Naive thymus-derived CD4-positive, alpha-beta T cell (primary cell): ENCODE data around the gene ST8SIA1. TPM values are rescaled to one million over a fixed set of nuclear protein-coding genes. Genes with fewer than 3 reads are reported as not detected.

ENCODE experiments used
- ATAC-seq: fragments of 150-1000 bp; cut with Tn5 transposase; 2 replicates; pipeline ENCODE4 v1.10.0; 2021; ENCODE audit warnings: mild to moderate bottlenecking, moderate library complexity
- CTCF ChIA-PET: fragments of 350-600 bp; sonication (Branson Sonifier 250); formaldehyde crosslinking; loops from one replicate; lab custom pipeline; 2021; ENCODE audit warnings: antibody characterized with exemption; lab: Charles Lee
- POLR2A ChIA-PET: fragments of 350-600 bp; sonication (Branson Sonifier 250); formaldehyde crosslinking; loops from one replicate; lab custom pipeline; 2021; ENCODE audit warnings: antibody characterized with exemption, inconsistent platforms; lab: Charles Lee
- DNase-seq, 9 donors: peaks; one replicate each; pipeline versions ENCODE4 v3.0.0 to v3.0.0-alpha.2; 2020 to 2022; ENCODE audit warnings: mixed read lengths in 1 of 9
- H3K27ac ChIP-seq: one replicate; pipeline ENCODE4 v1.7.0; 2013; ENCODE audit warnings: mild to moderate bottlenecking, low read depth, low read length, moderate library complexity
- H3K27me3 ChIP-seq, 2 donors: one replicate each; pipeline ENCODE4 v1.7.0; 2013; ENCODE audit warnings: low read length in 2 of 2, mild to moderate bottlenecking in 2 of 2, moderate library complexity in 2 of 2; ENCODE audit not compliant: control insufficient read depth in 2 of 2, insufficient read depth in 2 of 2
- H3K36me3 ChIP-seq, 3 experiments: 1 replicate in 2 of 3; 2 replicates in 1 of 3; pipeline ENCODE4 v1.7.0; 2013; ENCODE audit warnings: low read length in 3 of 3, mild to moderate bottlenecking in 3 of 3, moderate library complexity in 1 of 3; ENCODE audit not compliant: insufficient read depth in 3 of 3, control insufficient read depth in 2 of 3
- H3K4me1 ChIP-seq, 2 donors: one replicate each; pipeline ENCODE4 v1.7.0; 2013; ENCODE audit warnings: low read length in 2 of 2, mild to moderate bottlenecking in 2 of 2, moderate library complexity in 1 of 2; ENCODE audit not compliant: control insufficient read depth in 2 of 2, insufficient read depth in 2 of 2
- H3K4me3 ChIP-seq: 2 replicates; pipeline ENCODE4 v1.7.0; 2013; ENCODE audit warnings: mild to moderate bottlenecking, low read length
- H3K9me3 ChIP-seq, 3 experiments: 1 replicate in 2 of 3; 2 replicates in 1 of 3; pipeline ENCODE4 v1.7.0; 2013; ENCODE audit warnings: low read length in 3 of 3; ENCODE audit not compliant: control insufficient read depth in 2 of 3
- H3K27ac Mint-ChIP-seq, 9 donors: one replicate each; pipeline ENCODE4 v1.8.0; 2020 to 2022; ENCODE audit warnings: mixed read lengths in 9 of 9, mild to moderate bottlenecking in 8 of 9, moderate library complexity in 5 of 9, inconsistent platforms in 2 of 9
- H3K27me3 Mint-ChIP-seq, 5 donors: one replicate each; pipeline ENCODE4 v1.8.0; 2021 to 2022; ENCODE audit warnings: mixed read lengths in 5 of 5, mild to moderate bottlenecking in 1 of 5
- H3K36me3 Mint-ChIP-seq, 5 donors: one replicate each; pipeline ENCODE4 v1.8.0; 2020 to 2022; ENCODE audit warnings: mixed read lengths in 5 of 5, mild to moderate bottlenecking in 3 of 5, inconsistent platforms in 1 of 5
- H3K4me1 Mint-ChIP-seq, 7 donors: one replicate each; pipeline ENCODE4 v1.8.0; 2020 to 2022; ENCODE audit warnings: mixed read lengths in 7 of 7, mild to moderate bottlenecking in 3 of 7, inconsistent platforms in 1 of 7
- H3K4me3 Mint-ChIP-seq, 10 donors: one replicate each; pipeline ENCODE4 v1.8.0; 2020 to 2022; ENCODE audit warnings: mild to moderate bottlenecking in 10 of 10, mixed read lengths in 10 of 10, moderate library complexity in 6 of 10, inconsistent platforms in 2 of 10
- H3K9me3 Mint-ChIP-seq, 11 donors: one replicate each; pipeline ENCODE4 v1.8.0; 2020 to 2022; ENCODE audit warnings: mixed read lengths in 11 of 11, mild to moderate bottlenecking in 4 of 11, inconsistent platforms in 1 of 11, moderate library complexity in 1 of 11
- intact Hi-C, 2 donors: fragments of 100-400 bp; cut with micrococcal nuclease; formaldehyde crosslinking; loops; one replicate each; pipeline ENCODE4 v1.15.1; 2023
- polyA plus RNA-seq, 2 donors: library from polyadenylated mRNA; unstranded; fragments of 300-500 nt; fragmentation: Illumina TruSeq; gene quantifications; one replicate each; pipeline ENCODE4 v1.2.3, GENCODE V29; 2021
- total RNA-seq, 6 experiments: library from RNA in 5 of 6; stranded (reverse) in 5 of 6; gene quantifications; 1 replicate in 5 of 6; 2 replicates in 1 of 6; pipeline ENCODE4 v1.2.3 and lab custom pipeline; 2021 to 2026

ST8SIA1 gene
- total and polyA plus RNA-seq, 7 experiments from 2014 or later = 0.51 to 6.0 (median 2.7) TPM; not detected in 1

- Histone ChIP-seq H3K36me3 (no peaks in the 10 kb centered on the region), H3K4me1 (peaks cover 0 to 17% of the 10 kb centered on the region in 2 donors), H3K27ac (no peak overlapping the region), H3K27me3 (no peaks in the 10 kb centered on the region), H3K4me3 (no peak overlapping the region), H3K9me3 (no peaks in the 10 kb centered on the region)
- Mint-ChIP-seq H3K9me3 (peaks cover 0 to 2% (median 0%) of the 10 kb centered on the region in 11 donors), H3K27ac (no peak overlapping the region), H3K4me1 (peaks cover 0 to 15% (median 8%) of the 10 kb centered on the region in 7 donors), H3K27me3 (no peaks in the 10 kb centered on the region), H3K4me3 (no peak overlapping the region), H3K36me3 (no peaks in the 10 kb centered on the region)
- CTCF ChIA-PET = interaction anchor here (1.1 kb wide), 1 partner anchor 14 kb away, joined by 4 read pairs; no protein-coding TSS in a partner anchor
- DNase-seq (peak in 1 of 9 donors; percentile 6), ATAC-seq (peak; percentile 89)
- intact Hi-C loops = no loop called here
- POLR2A ChIA-PET = interaction anchor here (0.6 kb wide), 1 partner anchor 190 kb away, joined by 3 read pairs; no protein-coding TSS in a partner anchor
Measured at GRCh38 chr12:22321638-22322037, 12.9 kb downstream of the ST8SIA1 start.

GRCh38 chr12:22321018-22321605 lies 13.4 kb downstream of the ST8SIA1 start:
- intact Hi-C loops = no loop called here
- ATAC-seq = no peak
- DNase-seq = no peak
- no peak overlapping the region for H3K27ac ChIP-seq
- Mint-ChIP-seq H3K36me3 (no peaks in the 10 kb centered on the region), H3K4me3 (no peak overlapping the region), H3K27ac (peak overlapping the region in 3 of 9 donors; percentile 6 to 43 (median 29)), H3K27me3 (no peaks in the 10 kb centered on the region), H3K4me1 (peaks cover 0 to 15% (median 8%) of the 10 kb centered on the region in 7 donors), H3K9me3 (peaks cover 0 to 2% (median 0%) of the 10 kb centered on the region in 11 donors)
- ChIA-PET CTCF (interaction anchor here (1.1 kb wide), 1 partner anchor 14 kb away, joined by 4 read pairs; no protein-coding TSS in a partner anchor), POLR2A (no interaction called here)
- peaks cover 0 to 14% of the 10 kb centered on the region in 2 donors for H3K4me1 ChIP-seq
- no peaks in the 10 kb centered on the region for H3K27me3 ChIP-seq
- no peak overlapping the region for H3K4me3 ChIP-seq
- no peaks in the 10 kb centered on the region for H3K36me3 ChIP-seq
- H3K9me3 ChIP-seq = no peaks in the 10 kb centered on the region

- Histone ChIP-seq H3K27me3 (no peaks in the 10 kb centered on the region), H3K9me3 (no peaks in the 10 kb centered on the region), H3K36me3 (no peaks in the 10 kb centered on the region), H3K27ac (no peak overlapping the region), H3K4me1 (peaks cover 0 to 14% of the 10 kb centered on the region in 2 donors), H3K4me3 (no peak overlapping the region)
- ChIA-PET POLR2A (no interaction called here), CTCF (interaction anchor here (0.7 kb wide), 2 partner anchors 125 to 674 kb away, joined by 3 to 4 read pairs; no protein-coding TSS in a partner anchor)
- H3K4me3 Mint-ChIP-seq = no peak overlapping the region
- DNase-seq (no peak), ATAC-seq (no peak)
- H3K27ac Mint-ChIP-seq = no peak overlapping the region
- intact Hi-C loops = no loop called here
- no peaks in the 10 kb centered on the region for H3K9me3 Mint-ChIP-seq
- peaks cover 0 to 17% (median 10%) of the 10 kb centered on the region in 7 donors for H3K4me1 Mint-ChIP-seq
- H3K36me3 Mint-ChIP-seq = no peaks in the 10 kb centered on the region
- H3K27me3 Mint-ChIP-seq = peaks cover 0 to 7% (median 4%) of the 10 kb centered on the region in 5 donors
Measured at GRCh38 chr12:22318108-22318737, 16.3 kb downstream of the ST8SIA1 start.

GRCh38 chr12:22313963-22314330 lies 20.6 kb downstream of the ST8SIA1 start:
- H3K4me3 Mint-ChIP-seq = no peak overlapping the region
- H3K4me3 ChIP-seq = no peak overlapping the region
- peaks cover 0 to 15% (median 4%) of the 10 kb centered on the region in 5 donors for H3K27me3 Mint-ChIP-seq
- ChIA-PET CTCF (no interaction called here), POLR2A (no interaction called here)
- H3K27ac ChIP-seq = no peak overlapping the region
- H3K9me3 Mint-ChIP-seq = no peaks in the 10 kb centered on the region
- H3K27ac Mint-ChIP-seq = no peak overlapping the region
- H3K4me1 ChIP-seq = no peaks in the 10 kb centered on the region
- H3K9me3 ChIP-seq = no peaks in the 10 kb centered on the region
- ATAC-seq (no peak), DNase-seq (no peak)
- intact Hi-C loops = no loop called here
- H3K36me3 ChIP-seq = no peaks in the 10 kb centered on the region
- peaks cover 0 to 5% (median 0%) of the 10 kb centered on the region in 7 donors for H3K4me1 Mint-ChIP-seq
- H3K27me3 ChIP-seq = no peaks in the 10 kb centered on the region
- H3K36me3 Mint-ChIP-seq = peaks cover 0 to 4% (median 0%) of the 10 kb centered on the region in 5 donors

- Histone ChIP-seq H3K36me3 (no peaks in the 10 kb centered on the region), H3K4me1 (no peaks in the 10 kb centered on the region), H3K9me3 (no peaks in the 10 kb centered on the region), H3K27me3 (no peaks in the 10 kb centered on the region), H3K27ac (no peak overlapping the region), H3K4me3 (no peak overlapping the region)
- ChIA-PET POLR2A (no interaction called here), CTCF (no interaction called here)
- ATAC-seq = no peak
- H3K27ac Mint-ChIP-seq = no peak overlapping the region
- H3K4me3 Mint-ChIP-seq = no peak overlapping the region
- H3K4me1 Mint-ChIP-seq = peaks cover 0 to 5% (median 0%) of the 10 kb centered on the region in 7 donors
- intact Hi-C loops = no loop called here
- no peak for DNase-seq
- H3K27me3 Mint-ChIP-seq = peaks cover 0 to 19% (median 4%) of the 10 kb centered on the region in 5 donors
- H3K9me3 Mint-ChIP-seq = no peaks in the 10 kb centered on the region
- peaks cover 0 to 4% (median 0%) of the 10 kb centered on the region in 5 donors for H3K36me3 Mint-ChIP-seq
Measured at GRCh38 chr12:22313286-22313962, 21.1 kb downstream of the ST8SIA1 start.

GRCh38 chr12:22312336-22312735 lies 22.2 kb downstream of the ST8SIA1 start:
- Histone ChIP-seq H3K27me3 (no peaks in the 10 kb centered on the region), H3K4me1 (no peaks in the 10 kb centered on the region), H3K36me3 (no peaks in the 10 kb centered on the region), H3K9me3 (no peaks in the 10 kb centered on the region), H3K4me3 (no peak overlapping the region), H3K27ac (no peak overlapping the region)
- peaks cover 0 to 20% (median 4%) of the 10 kb centered on the region in 5 donors for H3K27me3 Mint-ChIP-seq
- no peak for ATAC-seq
- no peaks in the 10 kb centered on the region for H3K9me3 Mint-ChIP-seq
- no peak for DNase-seq
- ChIA-PET POLR2A (no interaction called here), CTCF (no interaction called here)
- H3K4me3 Mint-ChIP-seq = no peak overlapping the region
- H3K27ac Mint-ChIP-seq = no peak overlapping the region
- peaks cover 0 to 4% (median 3%) of the 10 kb centered on the region in 5 donors for H3K36me3 Mint-ChIP-seq
- peaks cover 0 to 5% (median 0%) of the 10 kb centered on the region in 7 donors for H3K4me1 Mint-ChIP-seq
- intact Hi-C loops = no loop called here
